ENCODE results near the gene CTPS1. TPM values are rescaled to one million over a fixed set of nuclear protein-coding genes. Genes with fewer than 3 reads are reported as not detected.

The CTPS1 gene
- total RNA-seq, 1 donor: 19.2 TPM

DNA sequence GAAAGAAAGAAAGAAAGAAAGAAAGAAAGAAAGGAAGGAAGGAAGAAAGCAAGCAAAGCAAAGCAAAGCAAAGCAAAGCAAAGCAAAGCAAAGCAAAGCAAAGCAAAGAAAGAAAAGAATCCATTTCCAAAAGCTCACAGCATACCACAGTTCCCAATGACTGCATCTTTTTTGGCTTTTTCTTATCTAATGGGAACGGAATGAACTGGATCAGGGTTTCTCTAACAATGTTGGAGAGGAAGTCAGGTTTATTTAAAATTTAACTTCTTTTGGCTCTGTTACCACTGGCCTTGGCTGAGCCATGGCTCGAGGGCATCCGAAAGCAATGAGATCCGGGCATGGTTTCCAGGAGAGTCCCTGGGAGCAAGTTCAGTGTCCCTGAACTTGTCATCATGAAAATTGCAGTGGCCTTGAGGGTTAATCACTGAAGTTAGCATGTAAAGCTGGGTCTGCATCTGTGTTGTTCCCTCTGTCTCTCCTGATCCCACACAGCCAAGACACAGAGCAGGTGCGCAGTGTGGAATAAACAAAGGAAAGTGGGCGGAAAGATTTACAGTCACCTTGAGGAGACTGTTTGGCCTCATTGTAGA lies 34.6 kb upstream of the CTPS1 start:
- H3K4me2 ChIP-seq (ENCODE audit: insufficient read depth, low read length): peak overlapping the region; percentile 53
- no peaks in the 10 kb centered on the region for H3K9me3 ChIP-seq (ENCODE audit: low read depth, low read length)
- no peak for DNase-seq (ENCODE audit: insufficient read length, low spot score, missing footprints)
- peaks cover 24% of the 10 kb centered on the region for H3K4me1 ChIP-seq (ENCODE audit: insufficient read depth, low read length)
- no peaks in the 10 kb centered on the region for H3K36me3 ChIP-seq (ENCODE audit: insufficient read depth, low read length)
- peak overlapping the region; percentile 16 for H3K4me3 ChIP-seq (ENCODE audit: insufficient read depth, low read length)
- peak overlapping the region; percentile 84 for H3K27ac ChIP-seq (ENCODE audit: low read depth, low read length)
- no peaks in the 10 kb centered on the region for H3K79me2 ChIP-seq (ENCODE audit: insufficient read depth, low read length)
- H2AFZ ChIP-seq (ENCODE audit: low read length): peak overlapping the region; percentile 39
- no peaks in the 10 kb centered on the region for H4K20me1 ChIP-seq (ENCODE audit: insufficient read depth, low read length)
- H3K27me3 ChIP-seq (ENCODE audit: insufficient read depth, low read length): no peaks in the 10 kb centered on the region
- TF ChIP-seq, protein P1, sequence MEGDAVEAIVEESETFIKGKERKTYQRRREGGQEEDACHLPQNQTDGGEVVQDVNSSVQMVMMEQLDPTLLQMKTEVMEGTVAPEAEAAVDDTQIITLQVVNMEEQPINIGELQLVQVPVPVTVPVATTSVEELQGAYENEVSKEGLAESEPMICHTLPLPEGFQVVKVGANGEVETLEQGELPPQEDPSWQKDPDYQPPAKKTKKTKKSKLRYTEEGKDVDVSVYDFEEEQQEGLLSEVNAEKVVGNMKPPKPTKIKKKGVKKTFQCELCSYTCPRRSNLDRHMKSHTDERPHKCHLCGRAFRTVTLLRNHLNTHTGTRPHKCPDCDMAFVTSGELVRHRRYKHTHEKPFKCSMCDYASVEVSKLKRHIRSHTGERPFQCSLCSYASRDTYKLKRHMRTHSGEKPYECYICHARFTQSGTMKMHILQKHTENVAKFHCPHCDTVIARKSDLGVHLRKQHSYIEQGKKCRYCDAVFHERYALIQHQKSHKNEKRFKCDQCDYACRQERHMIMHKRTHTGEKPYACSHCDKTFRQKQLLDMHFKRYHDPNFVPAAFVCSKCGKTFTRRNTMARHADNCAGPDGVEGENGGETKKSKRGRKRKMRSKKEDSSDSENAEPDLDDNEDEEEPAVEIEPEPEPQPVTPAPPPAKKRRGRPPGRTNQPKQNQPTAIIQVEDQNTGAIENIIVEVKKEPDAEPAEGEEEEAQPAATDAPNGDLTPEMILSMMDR (IDR thresholded peaks at IDR 0.05; ENCODE audit: extremely low read depth, low read depth, low read length): no peak

DNA sequence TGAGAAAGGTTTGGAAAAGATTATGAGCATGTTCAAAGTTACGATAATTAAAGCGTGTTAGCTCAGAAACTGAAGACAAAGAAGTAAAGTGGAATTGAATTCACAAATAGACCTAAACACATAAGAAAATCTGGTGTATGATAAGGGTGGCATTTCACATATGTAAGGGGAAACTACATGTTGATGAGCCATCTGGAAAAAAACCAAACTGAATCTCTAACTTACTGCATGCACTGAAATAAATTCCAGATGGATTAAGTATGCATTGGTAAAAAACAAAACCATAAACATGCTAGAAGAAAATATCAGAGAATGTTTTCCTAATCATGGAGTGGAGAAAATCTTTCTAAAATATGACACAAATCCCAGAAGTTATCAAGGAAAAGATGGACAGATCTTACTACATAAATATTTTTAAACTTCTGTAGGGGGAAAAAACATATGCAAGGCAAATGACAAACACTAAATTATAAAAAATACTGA lies 34.0 kb upstream of the CTPS1 start:
- Histone ChIP-seq H3K36me3 (ENCODE audit: insufficient read depth, low read length) (no peaks in the 10 kb centered on the region), H2AFZ (ENCODE audit: low read length) (no peak overlapping the region), H3K79me2 (ENCODE audit: insufficient read depth, low read length) (no peaks in the 10 kb centered on the region), H4K20me1 (ENCODE audit: insufficient read depth, low read length) (no peaks in the 10 kb centered on the region), H3K27ac (ENCODE audit: low read depth, low read length) (peak overlapping the region; percentile 84), H3K4me2 (ENCODE audit: insufficient read depth, low read length) (no peak overlapping the region), H3K4me3 (ENCODE audit: insufficient read depth, low read length) (no peak overlapping the region), H3K27me3 (ENCODE audit: insufficient read depth, low read length) (peaks cover 2% of the 10 kb centered on the region), H3K9me3 (ENCODE audit: low read depth, low read length) (no peaks in the 10 kb centered on the region), H3K4me1 (ENCODE audit: insufficient read depth, low read length) (peaks cover 22% of the 10 kb centered on the region)
- DNase-seq (ENCODE audit: insufficient read length, low spot score, missing footprints): no peak
- TF ChIP-seq, protein P1 (IDR thresholded peaks at IDR 0.05; ENCODE audit: extremely low read depth, low read depth, low read length): no peak

- peak; percentile 77 for DNase-seq (ENCODE audit: insufficient read length, low spot score, missing footprints)
- TF ChIP-seq, protein P1 (IDR thresholded peaks at IDR 0.05; ENCODE audit: extremely low read depth, low read depth, low read length): peak; percentile 83
- peaks cover 20% of the 10 kb centered on the region for H3K4me1 ChIP-seq (ENCODE audit: insufficient read depth, low read length)
- H3K36me3 ChIP-seq (ENCODE audit: insufficient read depth, low read length): no peaks in the 10 kb centered on the region
- H3K9me3 ChIP-seq (ENCODE audit: low read depth, low read length): no peaks in the 10 kb centered on the region
- H3K27ac ChIP-seq (ENCODE audit: low read depth, low read length): peak overlapping the region; percentile 58
- H2AFZ ChIP-seq (ENCODE audit: low read length): peak overlapping the region; percentile 84
- no peaks in the 10 kb centered on the region for H4K20me1 ChIP-seq (ENCODE audit: insufficient read depth, low read length)
- peaks cover 3% of the 10 kb centered on the region for H3K27me3 ChIP-seq (ENCODE audit: insufficient read depth, low read length)
- peak overlapping the region; percentile 83 for H3K4me2 ChIP-seq (ENCODE audit: insufficient read depth, low read length)
- peak overlapping the region; percentile 54 for H3K4me3 ChIP-seq (ENCODE audit: insufficient read depth, low read length)
- H3K79me2 ChIP-seq (ENCODE audit: insufficient read depth, low read length): no peaks in the 10 kb centered on the region
These were observed 30.6 kb upstream of the CTPS1 start for GRCh38 chr1:40948741-40949443.

- no peaks in the 10 kb centered on the region for H3K9me3 ChIP-seq (ENCODE audit: low read depth, low read length)
- H4K20me1 ChIP-seq (ENCODE audit: insufficient read depth, low read length): no peaks in the 10 kb centered on the region
- no peak overlapping the region for H3K27ac ChIP-seq (ENCODE audit: low read depth, low read length)
- H3K4me1 ChIP-seq (ENCODE audit: insufficient read depth, low read length): peaks cover 15% of the 10 kb centered on the region
- no peaks in the 10 kb centered on the region for H3K79me2 ChIP-seq (ENCODE audit: insufficient read depth, low read length)
- TF ChIP-seq, protein P1 (IDR thresholded peaks at IDR 0.05; ENCODE audit: extremely low read depth, low read depth, low read length): no peak
- H3K27me3 ChIP-seq (ENCODE audit: insufficient read depth, low read length): peaks cover 3% of the 10 kb centered on the region
- no peaks in the 10 kb centered on the region for H3K36me3 ChIP-seq (ENCODE audit: insufficient read depth, low read length)
- DNase-seq (ENCODE audit: insufficient read length, low spot score, missing footprints): no peak
- no peak overlapping the region for H2AFZ ChIP-seq (ENCODE audit: low read length)
- no peak overlapping the region for H3K4me3 ChIP-seq (ENCODE audit: insufficient read depth, low read length)
- no peak overlapping the region for H3K4me2 ChIP-seq (ENCODE audit: insufficient read depth, low read length)
These were observed 29.9 kb upstream of the CTPS1 start for GRCh38 chr1:40949563-40949962.

Measured in osteoblast (primary cell).